ENCODE data around the gene ARL15. TPM values are rescaled to one million over a fixed set of nuclear protein-coding genes. Genes with fewer than 3 reads are reported as not detected.

Gene ARL15
- total and polyA plus RNA-seq, 2 donors (not counting 3 experiments of a cell fraction or from before 2014, with no cell fraction given) = 11.9 to 24.4 TPM

DNA sequence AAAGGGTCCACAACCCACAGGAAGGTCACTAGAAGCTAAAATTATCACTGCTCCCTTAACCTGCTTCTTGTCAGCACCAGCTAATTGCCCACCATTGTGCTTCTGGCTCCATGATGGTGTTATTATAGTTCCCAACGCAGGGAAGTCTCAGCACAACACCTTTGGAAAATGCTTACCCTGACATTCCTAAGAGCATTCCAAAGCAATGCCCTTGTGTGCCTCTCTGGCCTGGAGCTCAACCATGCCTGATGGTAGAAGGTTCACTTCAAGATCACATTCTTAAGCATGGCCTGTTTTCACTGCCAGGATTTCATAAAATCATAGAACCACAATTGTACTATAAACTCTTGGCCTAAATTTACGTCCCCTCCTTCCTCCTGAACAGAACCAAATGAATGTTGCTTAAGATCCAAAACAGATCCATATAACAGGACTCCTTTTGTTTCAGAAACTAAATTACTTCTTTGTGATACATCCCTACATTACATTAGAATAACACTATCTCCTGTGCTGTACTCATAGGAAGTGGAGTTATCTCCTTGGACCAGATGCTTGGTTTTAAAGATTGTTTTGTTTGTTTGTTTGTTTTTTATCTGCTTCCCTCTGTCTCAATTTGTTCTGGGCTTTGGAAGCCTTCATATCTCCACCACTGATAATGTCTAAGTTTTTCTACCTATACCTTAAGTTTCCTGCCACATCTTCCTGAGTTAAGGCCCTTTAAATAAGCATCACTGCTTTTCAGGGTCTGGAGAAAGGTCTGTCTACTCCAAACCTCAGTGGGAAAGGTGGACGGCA, 32.1 kb downstream of the ARL15 start:
- no peaks in the 10 kb centered on the region for H4K20me1 ChIP-seq (replicated peaks; ENCODE audit: control insufficient read depth, extremely low read depth, insufficient read depth, low read length)

DNA sequence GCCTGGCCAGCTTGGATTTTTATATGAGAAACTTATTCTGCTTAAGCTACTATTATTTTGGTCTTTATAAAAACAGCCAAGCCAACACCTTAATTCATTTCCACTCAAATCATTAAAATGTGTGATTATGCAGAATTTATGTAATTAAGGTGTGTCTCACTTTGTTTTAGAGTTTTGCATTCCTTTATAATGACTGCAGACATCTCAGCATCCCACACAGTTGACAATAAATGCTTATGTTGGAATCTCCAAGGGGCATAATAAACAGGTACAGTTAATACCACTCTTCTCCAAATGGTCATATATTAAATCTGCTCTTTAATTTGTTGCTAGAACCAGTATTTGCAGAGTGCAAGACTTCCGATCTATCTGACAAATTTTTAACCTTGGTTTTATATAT, 34.3 kb downstream of the ARL15 start:
- Histone ChIP-seq H3K4me1 (ENCODE audit: control insufficient read depth, extremely low read depth, insufficient read depth, low read length) (no peaks in the 10 kb centered on the region), H3K27me3 (ENCODE audit: control insufficient read depth in 2 of 2, insufficient read depth in 2 of 2, low read length in 2 of 2) (no peaks in the 10 kb centered on the region), H3K4me2 (ENCODE audit: insufficient read depth, low read length) (no peak overlapping the region), H3K4me3 (replicated peaks in 1 of 3; ENCODE audit: insufficient read depth in 1 of 3, low read depth in 1 of 3, low read length in 3 of 3) (no peak overlapping the region), H3K9ac (replicated peaks; ENCODE audit: extremely low read depth, insufficient read depth, low read length) (no peak overlapping the region), H3K79me2 (ENCODE audit: control insufficient read depth, insufficient read depth, low read length) (no peaks in the 10 kb centered on the region), H3K9me1 (replicated peaks; ENCODE audit: control insufficient read depth, extremely low read depth, insufficient read depth, low read length) (peaks cover 1% of the 10 kb centered on the region), H3K9me3 (replicated peaks; ENCODE audit: control insufficient read depth, insufficient read depth, low read length) (no peaks in the 10 kb centered on the region), H3K36me3 (ENCODE audit: control insufficient read depth in 2 of 2, extremely low read depth in 1 of 2, insufficient read depth in 2 of 2, low read length in 2 of 2) (no peaks in the 10 kb centered on the region), H4K20me1 (replicated peaks; ENCODE audit: control insufficient read depth, extremely low read depth, insufficient read depth, low read length) (no peaks in the 10 kb centered on the region), H2AFZ (ENCODE audit: low read depth, low read length) (no peak overlapping the region), H3K27ac (ENCODE audit: insufficient read depth, low read depth, low read length) (no peak overlapping the region)
- intact Hi-C loops (cut with micrococcal nuclease) = no loop called here
- no peak for FAIRE-seq
- TF ChIP-seq, protein P1, sequence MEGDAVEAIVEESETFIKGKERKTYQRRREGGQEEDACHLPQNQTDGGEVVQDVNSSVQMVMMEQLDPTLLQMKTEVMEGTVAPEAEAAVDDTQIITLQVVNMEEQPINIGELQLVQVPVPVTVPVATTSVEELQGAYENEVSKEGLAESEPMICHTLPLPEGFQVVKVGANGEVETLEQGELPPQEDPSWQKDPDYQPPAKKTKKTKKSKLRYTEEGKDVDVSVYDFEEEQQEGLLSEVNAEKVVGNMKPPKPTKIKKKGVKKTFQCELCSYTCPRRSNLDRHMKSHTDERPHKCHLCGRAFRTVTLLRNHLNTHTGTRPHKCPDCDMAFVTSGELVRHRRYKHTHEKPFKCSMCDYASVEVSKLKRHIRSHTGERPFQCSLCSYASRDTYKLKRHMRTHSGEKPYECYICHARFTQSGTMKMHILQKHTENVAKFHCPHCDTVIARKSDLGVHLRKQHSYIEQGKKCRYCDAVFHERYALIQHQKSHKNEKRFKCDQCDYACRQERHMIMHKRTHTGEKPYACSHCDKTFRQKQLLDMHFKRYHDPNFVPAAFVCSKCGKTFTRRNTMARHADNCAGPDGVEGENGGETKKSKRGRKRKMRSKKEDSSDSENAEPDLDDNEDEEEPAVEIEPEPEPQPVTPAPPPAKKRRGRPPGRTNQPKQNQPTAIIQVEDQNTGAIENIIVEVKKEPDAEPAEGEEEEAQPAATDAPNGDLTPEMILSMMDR (IDR thresholded peaks at IDR 0.05; ENCODE audit: extremely low read depth in 1 of 2, insufficient read depth in 1 of 2, low read depth in 1 of 2, low read length in 2 of 2) = no peak
- CTCF ChIA-PET = no interaction called here
- dilution Hi-C loops (cut with MboI; ENCODE audit: extremely low pct_ligation_motif_present, low sequenced_read_pairs) = no loop called here
- POLR2A ChIA-PET = no interaction called here
- no peak for DNase-seq (ENCODE audit: low read depth, low spot score)
- no TSS peak for BruUV-seq (replicated peaks)

More for the DNA sequence above, 32.1 kb downstream of the ARL15 start:
- intact Hi-C loops (cut with micrococcal nuclease) (no loop called here), dilution Hi-C loops (cut with MboI; ENCODE audit: extremely low pct_ligation_motif_present, low sequenced_read_pairs) (no loop called here)
- ChIA-PET CTCF (interaction anchor here (1.0 kb wide), 2 partner anchors 11 to 141 kb away, joined by 3 to 4 read pairs; no protein-coding TSS in a partner anchor), POLR2A (no interaction called here)
- no peaks in the 10 kb centered on the region for H3K4me1 ChIP-seq (ENCODE audit: control insufficient read depth, extremely low read depth, insufficient read depth, low read length)
- no peaks in the 10 kb centered on the region for H3K27me3 ChIP-seq (ENCODE audit: control insufficient read depth in 2 of 2, insufficient read depth in 2 of 2, low read length in 2 of 2)
- no peaks in the 10 kb centered on the region for H3K9me1 ChIP-seq (replicated peaks; ENCODE audit: control insufficient read depth, extremely low read depth, insufficient read depth, low read length)
- H3K9ac ChIP-seq (replicated peaks; ENCODE audit: extremely low read depth, insufficient read depth, low read length) = no peak overlapping the region
- H3K4me2 ChIP-seq (ENCODE audit: insufficient read depth, low read length) = no peak overlapping the region
- FAIRE-seq = no peak
- no peaks in the 10 kb centered on the region for H3K79me2 ChIP-seq (ENCODE audit: control insufficient read depth, insufficient read depth, low read length)
- H2AFZ ChIP-seq (ENCODE audit: low read depth, low read length) = no peak overlapping the region
- TF ChIP-seq MYC (IDR thresholded peaks at IDR 0.05; ENCODE audit: low read depth, low read length) (no peak), FOS (IDR thresholded peaks at IDR 0.05; ENCODE audit: borderline replicate concordance, insufficient read depth, low read length) (no peak)
- TF ChIP-seq, protein P2, sequence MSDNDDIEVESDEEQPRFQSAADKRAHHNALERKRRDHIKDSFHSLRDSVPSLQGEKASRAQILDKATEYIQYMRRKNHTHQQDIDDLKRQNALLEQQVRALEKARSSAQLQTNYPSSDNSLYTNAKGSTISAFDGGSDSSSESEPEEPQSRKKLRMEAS (IDR thresholded peaks at IDR 0.05; ENCODE audit: insufficient read depth, insufficient read length) = no peak
- no peak for DNase-seq (ENCODE audit: low read depth, low spot score)
- H3K9me3 ChIP-seq (replicated peaks; ENCODE audit: control insufficient read depth, insufficient read depth, low read length) = no peaks in the 10 kb centered on the region
- no TSS peak for BruUV-seq (replicated peaks)
- no peak overlapping the region for H3K4me3 ChIP-seq (replicated peaks in 1 of 3; ENCODE audit: insufficient read depth in 1 of 3, low read depth in 1 of 3, low read length in 3 of 3)
- no peak overlapping the region for H3K27ac ChIP-seq (ENCODE audit: insufficient read depth, low read depth, low read length)
- H3K36me3 ChIP-seq (ENCODE audit: control insufficient read depth in 2 of 2, extremely low read depth in 1 of 2, insufficient read depth in 2 of 2, low read length in 2 of 2) = no peaks in the 10 kb centered on the region

Measured in endothelial cell of umbilical vein (primary cell).